ENCODE measurements around the gene XRCC3.

XRCC3 gene

DNA sequence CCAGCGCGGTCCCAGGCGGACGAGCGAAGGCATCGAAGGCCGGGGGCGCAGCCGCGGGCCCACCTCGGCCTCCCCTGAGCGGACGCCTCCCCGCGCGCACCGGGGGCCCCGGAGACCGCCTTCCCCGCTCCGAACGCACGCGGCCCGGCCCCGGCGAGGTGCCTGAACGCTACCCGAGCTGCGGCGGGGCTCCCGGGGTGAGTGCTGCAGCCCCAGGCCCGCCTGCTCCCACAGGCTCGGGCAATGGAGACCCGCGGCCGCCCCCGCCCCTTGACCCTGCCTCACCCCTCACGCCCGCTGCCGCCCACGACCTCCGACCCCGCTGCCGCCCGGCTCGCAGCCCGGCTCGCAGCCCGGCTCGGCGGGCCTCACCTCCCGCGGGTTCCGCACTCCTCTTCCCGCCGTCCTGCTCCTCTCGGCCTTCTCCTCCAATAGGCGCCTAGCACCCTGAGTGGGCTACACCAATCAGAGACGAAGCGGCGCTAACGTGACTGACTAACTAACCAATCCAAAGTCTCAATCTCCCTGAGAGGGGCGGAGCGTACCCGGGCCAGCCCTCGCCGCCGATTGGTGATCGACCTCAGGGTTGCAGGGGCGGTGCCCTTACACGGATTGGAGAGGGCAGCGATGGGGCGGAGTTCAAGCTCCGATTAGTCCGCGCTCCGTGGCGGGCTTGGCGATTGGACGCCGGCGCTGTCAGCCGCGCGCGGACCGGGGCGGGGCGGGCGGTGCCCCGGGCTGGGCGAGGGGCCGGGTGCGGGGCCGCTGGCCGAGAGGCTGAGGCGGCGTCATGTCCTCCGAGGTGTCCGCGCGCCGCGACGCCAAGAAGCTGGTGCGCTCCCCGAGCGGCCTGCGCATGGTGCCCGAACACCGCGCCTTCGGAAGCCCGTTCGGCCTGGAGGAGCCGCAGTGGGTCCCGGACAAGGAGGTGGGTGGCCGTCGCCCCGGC, at the start of gene XRCC3, which contains the start of gene ZFYVE21:
Gene XRCC3, minus strand, starts transcription at position 400 of the 949 bp plus-strand sequence. CDS start 4,364 bp downstream, outside the sequence.
Gene ZFYVE21, plus strand, starts transcription at position 759 of the 949 bp plus-strand sequence. Its CDS starts 32 bp downstream, at position 791.
- peak; percentile 99 for DNase-seq

DNA sequence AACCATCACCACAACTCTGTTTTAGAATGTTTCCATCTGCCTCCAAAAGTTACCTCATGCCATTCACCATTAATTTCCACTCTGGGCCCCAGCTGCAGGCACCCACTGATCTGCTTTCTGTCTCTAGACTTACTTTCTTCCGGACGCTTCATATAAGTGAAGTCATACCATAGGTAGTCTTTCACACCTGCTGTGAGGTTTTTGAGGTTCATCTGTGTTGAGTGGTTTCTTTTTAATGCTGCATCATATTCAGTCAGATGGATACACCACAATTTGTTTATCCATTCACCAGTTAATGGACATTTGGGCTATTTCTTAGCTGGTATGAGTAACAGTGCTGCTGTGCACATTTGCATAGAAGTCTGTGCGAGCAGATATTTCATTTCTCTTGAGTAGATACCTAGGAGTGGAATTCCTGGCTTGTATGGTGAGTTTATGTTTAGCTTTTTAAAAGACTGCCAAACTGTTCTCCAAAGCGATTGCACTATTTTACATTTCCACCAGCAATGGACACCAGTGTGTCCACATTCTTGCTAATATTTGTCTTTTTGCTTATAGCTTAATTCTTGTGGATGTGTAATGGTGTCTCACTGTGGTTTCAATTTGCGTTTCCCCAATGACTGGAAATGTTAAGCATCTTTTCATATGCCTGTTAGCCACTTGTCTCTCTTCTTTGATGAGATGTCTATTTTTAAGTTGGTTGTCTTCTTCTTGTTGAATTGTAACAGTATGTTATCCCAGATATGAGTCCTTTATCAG, 48.7 kb upstream of the XRCC3 start:
- no peak for DNase-seq

DNA sequence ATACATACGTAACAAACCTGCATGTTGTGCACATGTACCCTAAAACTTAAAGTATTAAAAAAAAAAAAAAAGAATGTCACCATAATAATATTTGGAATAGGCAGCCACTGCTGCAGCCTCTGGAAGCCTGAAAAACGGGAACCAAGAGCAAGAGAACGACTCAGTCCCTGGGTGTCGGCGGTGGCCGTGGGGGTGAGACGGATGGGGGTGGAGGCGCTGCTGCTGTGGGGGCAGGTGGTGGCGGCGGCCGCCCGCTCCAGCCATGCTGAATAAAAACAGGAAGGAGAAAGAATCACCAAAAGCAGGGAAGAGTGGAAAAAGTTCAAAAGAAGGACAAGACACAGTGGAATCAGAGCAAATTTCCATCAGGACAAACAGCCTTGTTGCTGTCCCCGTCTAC, 47.3 kb upstream of the XRCC3 start:
- no peak for DNase-seq

DNA sequence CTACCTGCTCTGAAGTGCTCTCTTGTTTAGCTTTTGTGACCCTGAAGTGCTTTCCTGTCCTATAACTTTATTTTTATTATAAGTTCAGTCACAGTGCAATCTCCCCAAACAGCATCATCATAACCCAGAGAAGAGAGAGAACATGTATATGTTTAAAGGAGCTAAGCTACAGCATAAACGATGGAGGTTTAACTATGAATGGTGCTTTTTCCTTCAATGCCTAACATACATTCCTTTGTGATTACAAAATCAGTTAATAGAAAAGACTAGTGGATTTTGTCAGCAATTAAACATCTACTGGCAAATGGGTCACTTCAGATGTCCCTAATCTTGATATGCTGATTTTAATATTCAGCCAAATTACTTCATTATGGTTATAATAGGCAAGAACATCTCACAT, 46.8 kb upstream of the XRCC3 start:
- DNase-seq, result no peak

DNA sequence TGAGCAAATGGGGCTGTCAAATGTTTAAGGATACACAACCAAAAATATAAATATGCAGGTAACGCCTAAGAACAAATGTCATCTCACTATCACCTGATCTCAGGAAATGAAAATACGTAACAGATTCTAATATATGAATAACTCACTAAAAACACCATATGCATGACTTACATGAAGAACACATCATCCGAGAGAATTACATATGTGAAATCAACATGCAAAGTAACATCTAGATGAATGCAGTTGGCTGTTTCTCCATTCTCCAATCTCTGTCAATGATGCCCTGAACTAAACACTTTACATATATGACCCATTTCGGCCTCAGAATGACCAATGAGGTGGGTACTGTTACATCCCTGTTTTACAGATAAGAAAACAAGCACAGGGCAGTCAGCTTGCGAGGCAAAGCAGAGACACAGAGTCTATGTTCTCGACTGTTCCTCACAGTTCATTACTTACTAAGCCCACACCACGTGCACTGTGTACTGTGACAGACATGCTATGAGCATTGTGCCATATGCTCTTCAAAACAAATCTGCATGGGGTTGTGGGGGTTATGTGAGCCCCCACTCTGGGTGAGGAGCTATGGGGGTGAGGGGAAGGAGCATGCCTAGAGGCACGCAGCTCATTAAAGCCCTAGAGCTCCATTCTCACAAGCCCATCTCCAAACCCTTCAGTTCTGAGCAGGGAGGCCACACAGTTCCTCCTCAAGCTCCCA, 43.0 kb upstream of the XRCC3 start:
- DNase-seq, result no peak

DNA sequence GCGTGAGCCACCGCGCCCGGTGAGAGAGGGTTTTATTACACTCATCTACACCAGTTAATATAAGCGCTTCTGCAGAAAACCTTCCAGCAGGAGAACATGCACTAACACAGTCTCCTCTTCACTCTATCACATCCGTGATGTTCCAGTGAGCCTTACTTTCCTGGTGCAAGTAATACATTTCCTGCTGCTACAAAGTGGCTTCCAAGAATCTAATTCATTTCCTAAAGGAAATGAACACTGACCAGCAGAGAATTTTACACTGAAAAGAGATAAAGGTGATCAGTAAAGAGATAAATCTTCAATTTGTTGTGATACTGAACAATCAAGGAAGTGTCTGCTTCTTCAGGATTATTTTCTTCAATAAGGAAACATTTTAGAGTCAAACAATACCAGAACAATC, 39.8 kb upstream of the XRCC3 start:
- DNase-seq, result no peak

DNA sequence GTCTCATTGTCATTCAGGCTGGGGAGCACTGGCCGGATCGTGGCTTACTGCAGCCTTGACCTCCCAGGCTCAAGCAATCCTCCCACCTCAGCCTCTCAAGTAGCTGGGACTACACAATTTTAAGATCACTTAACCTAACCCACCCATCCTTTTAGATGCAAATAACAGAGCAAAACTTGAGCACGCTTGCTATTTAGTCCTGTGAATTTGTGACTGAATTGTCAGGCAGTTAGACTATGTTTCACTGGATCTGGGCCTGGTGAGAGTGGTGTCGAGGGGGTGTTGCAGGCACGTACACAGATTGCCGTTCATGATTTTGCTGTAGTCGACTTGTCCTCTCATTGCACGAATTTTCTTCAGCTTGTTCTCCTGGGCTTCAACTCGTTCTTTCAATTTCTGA, 38.5 kb upstream of the XRCC3 start:
- DNase-seq, result no peak

DNA sequence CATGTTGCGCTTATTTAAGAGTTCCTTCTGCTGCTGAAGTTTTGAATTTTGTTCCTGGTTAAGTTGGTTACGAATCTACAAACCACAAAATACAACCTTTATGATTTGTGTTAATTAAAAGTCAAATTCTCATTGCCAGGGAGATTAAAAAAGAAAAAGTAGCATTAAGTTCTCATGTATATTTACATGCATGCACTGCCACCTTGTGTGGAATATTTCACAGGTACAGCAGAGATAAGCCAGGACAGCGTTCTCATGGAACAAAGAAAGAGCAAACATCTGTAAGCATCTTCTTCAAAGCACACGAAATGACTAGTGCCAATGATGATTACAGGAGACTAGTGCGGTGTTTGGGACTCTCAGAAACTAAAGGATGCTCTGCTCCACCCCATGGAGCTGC, 34.6 kb upstream of the XRCC3 start:
- no peak for DNase-seq

DNA sequence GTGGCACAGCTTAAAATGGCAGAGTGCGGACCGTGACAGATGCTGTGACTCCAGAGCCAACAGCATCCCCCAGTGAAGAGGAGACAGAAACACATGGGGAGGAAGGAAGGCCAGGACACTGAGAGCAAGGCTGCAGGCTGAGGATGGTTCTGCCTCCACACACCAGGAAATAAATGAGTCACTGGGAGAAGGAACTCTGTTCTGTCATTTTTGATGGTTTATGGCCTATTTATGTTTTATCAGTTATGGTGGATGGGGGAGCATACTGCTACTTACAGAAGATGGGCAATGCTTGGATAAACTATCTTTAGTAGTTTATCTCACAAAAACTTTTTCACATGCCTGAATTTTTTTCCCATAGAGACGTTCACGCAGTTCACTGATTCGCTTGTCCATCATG, 34.2 kb upstream of the XRCC3 start:
- DNase-seq, result no peak

DNA sequence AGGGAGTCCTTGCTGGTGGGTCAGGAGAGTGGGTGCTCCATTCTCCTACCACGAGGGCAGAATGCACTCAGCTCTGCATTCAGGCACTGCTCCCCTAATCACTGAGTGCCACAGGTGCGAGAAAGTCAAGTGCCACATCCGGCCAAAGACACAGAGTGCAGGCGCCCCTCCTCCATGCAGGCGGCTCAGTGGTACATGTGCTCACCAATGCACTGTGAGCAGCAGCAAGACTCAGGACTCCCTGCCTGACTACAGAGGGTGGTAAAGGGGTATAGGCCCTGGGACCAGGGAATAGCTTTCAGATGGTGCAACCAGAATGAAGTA, 33.2 kb upstream of the XRCC3 start:
- DNase-seq, result no peak

DNA sequence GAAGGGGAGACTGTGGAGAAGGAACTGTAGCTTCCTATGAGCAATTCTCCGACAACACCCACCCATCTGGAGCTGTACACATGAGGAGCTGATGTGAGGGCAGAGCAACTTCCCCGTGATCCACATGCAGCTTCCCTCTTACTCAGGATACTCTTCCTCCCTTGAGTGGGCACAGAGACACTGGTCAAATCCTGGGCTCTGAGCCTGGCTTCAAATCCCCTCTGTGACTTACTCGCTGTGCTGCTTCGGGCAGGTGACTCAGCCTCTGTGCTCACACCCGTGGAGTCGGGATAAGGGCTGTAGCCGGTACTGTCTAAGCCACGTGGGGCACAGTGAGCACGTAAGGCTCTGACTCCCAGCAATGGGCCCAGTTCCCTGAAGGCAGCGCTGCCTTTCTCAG, 31.4 kb upstream of the XRCC3 start:
- DNase-seq, result no peak

DNA sequence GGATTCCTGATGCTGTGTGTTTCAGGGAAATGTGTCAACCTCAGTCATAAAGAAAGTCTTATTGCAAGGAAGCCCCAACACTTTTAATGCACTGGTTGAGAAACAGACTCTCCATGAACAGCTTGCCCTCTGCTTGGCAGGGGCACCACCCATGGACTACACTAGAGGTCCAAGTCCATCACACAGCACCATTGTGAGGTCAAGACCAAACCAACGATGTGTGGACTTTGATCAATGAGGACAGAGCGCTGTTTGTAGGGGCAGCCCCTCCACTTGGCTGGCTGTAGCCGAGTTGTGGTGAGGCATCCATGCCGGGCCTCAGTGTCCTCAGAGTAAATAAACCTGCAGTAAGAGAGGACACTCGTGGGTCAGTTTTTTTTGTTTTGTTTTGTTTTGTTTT, 30.2 kb upstream of the XRCC3 start:
- no peak for DNase-seq

DNA sequence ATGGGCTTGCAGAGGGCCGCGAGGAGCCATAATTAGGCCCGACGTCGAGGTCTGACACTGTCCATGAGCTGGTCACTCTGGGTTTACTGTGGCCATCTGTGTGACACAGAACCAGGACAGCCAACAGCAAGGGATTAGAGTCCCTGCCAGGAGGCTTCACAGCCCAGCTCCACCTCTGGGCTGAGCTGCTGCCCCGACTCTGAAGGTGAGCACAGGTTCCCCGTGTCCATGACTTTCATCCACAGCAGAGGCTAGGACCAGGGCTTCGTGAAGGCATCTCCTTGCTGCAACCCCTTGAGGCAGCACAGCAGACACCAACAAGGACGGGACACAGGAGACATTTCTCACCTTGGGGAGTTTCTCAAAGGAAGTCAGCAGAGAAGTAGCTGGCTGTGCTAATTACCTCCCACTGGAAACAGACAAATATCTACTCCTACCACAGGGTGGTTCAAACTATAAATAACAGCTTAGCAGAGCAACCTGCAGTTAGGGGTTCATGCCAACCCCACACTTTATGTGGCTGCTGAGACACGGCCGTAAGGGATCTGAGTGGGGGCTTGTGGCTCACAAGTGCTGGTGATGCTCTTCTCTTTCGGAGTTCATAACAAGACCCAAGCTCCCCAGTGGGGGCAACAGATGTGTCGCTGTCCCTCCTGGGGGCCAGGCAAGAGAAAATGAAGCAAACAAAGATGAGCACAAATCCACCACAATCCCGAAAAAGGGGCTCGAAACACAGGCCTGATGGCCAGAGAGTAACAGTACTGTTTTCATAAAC, 29.6 kb upstream of the XRCC3 start:
- no peak for DNase-seq

DNA sequence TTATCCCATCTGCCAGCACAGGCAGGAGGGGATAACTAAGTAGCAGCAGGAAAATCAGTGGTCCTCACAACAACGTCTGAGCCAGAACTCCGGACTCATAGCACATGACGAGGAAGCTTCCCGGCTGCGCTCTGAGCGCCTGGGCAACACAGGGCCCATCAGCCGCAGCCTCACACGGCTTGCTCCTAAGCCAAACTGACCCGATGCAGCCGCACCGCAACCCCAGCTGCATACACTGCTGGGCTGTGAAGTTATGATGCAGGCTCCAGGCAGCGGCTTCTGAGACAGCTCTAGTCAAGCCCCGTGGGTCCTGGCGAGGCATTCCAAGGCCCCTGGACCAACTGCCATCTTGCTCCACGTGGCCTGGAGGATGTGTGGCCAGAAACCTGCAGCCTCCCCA, 28.4 kb upstream of the XRCC3 start:
- DNase-seq, result no peak

DNA sequence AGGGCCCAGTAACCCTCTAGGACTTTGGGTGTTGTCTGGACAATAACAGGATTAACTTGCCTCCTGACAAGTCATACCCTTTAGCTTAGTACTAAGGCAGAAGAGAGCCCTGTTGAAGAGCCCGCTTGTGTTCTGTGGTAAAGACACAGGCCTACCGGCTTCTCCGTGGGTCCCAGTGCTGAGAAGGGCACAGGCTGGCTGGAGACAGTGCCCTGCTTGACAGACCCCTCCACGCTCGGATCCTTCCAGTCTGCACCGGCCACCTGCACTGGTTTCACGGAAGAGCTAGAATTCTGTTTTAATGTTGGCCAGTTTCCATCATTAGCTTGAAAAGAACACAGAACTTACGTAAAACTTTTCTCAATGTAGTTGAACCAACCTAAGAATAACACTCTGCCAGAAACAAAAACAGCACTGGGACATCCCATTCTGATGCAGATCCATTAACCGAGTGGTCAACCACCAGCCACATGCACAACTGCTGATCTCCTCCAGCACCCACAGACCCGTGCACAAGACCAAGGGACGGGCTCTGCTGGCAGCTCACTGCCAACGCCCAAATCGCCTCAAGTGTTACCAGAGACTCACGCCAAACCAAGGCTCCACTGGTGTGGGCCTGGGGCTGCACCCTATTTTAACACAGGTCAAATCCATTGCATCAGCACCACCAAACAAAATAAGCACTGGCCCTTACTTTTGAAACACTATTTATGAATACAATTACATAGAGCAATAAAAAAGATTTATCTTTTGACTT, 27.4 kb upstream of the XRCC3 start:
- no peak for DNase-seq

DNA sequence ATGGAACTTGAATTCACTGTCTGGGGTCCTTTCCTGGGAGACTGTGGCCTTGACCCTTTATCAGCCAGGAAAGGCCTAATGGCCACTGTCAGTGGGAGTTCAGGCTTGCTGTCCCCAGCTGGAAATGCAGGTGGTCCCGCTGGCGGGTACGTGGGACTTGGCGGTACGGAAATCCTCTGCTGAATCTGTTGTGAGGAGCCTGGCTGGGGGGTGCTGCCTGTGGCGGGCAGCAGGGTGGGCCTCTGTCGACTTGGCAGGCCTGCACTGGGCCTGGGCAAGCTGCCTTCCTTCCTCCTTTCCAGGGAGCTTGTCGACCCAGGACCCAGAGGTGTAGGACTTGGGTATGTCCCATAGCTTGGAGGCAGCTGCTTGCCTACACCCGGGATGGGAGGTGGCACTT, 26.6 kb upstream of the XRCC3 start:
- no peak for DNase-seq

DNA sequence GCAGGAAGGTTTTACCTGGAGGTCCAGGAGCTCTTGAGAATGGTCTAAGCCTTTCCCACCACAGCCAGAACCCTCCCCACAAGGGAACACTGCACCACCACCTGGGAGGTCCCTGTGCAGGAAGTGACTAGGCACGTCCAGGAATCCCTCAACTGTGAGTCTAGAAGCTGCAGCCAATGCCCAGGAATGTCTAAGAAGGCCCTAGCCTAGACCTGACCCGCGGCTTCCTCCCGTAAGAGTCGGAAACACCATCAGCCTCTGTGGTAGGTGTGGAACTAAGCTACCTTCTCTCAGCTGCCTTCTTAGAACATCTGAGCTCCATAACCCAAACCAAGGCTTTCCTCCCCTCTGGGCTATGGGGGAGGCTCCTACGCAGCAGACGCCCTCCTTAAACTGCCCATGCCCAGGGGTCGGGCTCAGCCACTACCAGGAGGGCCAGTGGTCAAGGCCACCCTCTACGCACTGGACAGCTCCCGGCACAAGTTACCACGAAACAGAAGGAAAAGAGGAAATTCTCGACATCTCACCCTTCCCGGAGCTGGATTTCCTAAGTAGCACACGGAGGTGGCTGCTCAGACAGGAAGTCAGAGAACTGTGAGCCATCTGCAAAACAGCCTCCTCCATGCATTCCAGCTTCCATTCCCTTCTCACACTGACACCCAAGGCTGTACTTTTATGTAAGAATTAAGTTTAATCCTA, 25.9 kb upstream of the XRCC3 start:
- no peak for DNase-seq

DNA sequence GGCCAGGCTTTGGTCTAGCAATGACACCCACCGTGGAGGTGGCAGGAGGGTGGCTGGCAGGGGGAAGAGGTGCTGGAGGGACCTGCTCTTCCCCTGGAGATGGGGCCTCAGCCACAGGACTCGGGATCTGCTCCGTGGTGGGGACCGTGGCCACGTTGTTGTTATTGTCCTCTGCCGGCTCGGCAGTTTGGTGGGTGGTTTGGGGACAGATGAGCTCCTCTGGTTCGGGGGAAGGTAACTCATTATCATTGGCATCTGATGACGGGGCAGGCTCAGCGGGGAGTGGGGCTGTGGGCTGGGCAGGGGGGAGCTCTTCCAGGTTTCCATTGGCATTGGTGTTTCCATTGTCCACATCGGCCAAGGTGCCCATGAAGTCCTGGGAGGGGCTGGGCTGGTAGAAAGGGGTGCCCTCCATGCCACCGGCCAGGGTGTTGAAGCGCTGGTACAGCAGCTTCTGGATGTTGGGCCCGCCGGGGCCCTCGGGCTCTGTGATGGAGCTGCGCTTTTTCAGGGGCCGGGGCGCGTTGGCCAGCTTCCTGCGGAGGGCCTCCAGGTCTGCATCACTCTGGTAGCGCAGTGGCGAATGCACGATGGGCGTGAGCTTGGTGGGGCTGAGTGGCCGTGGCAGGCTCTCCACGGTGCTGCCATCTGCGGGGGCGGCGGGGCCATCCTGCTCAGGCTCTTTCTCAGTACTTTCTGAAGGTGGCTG, 24.7 kb upstream of the XRCC3 start:
- no peak for DNase-seq

DNA sequence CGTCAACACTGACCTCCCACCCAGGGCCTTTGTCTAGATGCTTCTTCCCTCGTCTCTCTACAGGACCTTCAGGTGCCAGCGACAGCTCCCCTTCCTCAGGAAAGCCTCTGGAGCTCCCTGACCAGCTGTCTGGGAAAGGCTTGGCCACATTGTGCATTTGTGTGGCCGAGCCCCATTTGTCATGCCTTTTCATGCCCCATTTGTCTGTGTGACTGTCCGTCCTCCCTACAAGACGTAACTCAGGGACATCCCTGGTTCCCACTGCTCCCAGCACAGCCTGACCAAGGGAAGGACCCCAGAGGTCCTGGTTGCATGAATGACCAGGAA, 24.2 kb upstream of the XRCC3 start:
- no peak for DNase-seq

DNA sequence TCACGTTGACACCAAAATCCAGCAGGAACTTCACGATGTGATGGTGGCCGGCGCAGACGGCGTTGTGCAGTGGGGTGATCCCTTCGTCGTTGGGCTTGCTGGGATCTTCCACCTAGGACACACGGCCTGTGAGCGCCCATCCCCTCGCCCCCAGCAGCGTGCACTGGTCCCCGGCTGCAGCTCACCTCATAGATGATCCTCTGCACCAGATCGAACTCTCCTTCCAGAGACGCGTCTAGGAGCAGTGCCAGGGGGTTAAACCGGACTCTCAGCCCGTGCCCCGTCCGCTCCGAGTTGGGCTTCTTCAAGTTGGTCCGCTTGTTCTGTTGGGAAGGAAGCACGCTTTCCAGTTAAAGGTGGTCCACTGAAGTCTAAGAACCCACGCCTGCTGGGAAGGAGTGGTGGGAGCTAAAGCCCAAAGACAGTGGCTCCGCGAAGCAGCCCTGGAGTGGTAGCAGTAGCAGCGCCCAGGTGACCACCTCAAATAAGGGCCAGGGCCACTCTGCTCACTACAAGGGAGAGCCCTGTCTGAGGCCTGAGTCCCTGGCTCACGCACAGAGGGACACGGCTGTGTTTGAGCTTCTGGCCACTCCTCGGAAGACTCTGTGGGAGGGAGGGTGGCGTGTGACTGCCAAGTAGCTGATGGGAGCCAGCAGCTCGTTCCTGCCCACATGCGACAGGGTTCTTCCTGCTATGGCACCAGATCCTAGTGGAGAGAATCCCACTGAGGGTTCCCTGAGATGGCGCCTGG, 23.6 kb upstream of the XRCC3 start:
- DNase-seq, result no peak

All from NCI-H2081 treated with DMSO at 0.1 percent for 48 hours (cell line).